B cell (primary cell): ENCODE data around the gene ITFG1. TPM values are rescaled to one million over a fixed set of nuclear protein-coding genes. Genes with fewer than 3 reads are reported as not detected.

Source experiments
- ATAC-seq: fragments of 200-7000 bp; cut with Tn5 transposase; one replicate; pipeline ENCODE4 v1.10.0; 2021; ENCODE audit warnings: low read depth, mild to moderate bottlenecking, moderate number of reproducible peaks, moderate library complexity
- CTCF ChIA-PET: fragments of 350-600 bp; sonication (Branson Sonifier 250); formaldehyde crosslinking; loops from one replicate; lab custom pipeline; 2021; ENCODE audit warnings: antibody characterized with exemption, inconsistent platforms; lab: Charles Lee
- POLR2A ChIA-PET: fragments of 350-600 bp; sonication (Branson Sonifier 250); formaldehyde crosslinking; loops from one replicate; lab custom pipeline; 2021; ENCODE audit warnings: antibody characterized with exemption; lab: Charles Lee
- DNase-seq: peaks from one replicate; pipeline ENCODE4 v3.0.0; 2013
- H2AFZ ChIP-seq: 2 replicates; pipeline ENCODE4 v1.6.1; 2012; ENCODE audit warnings: mild to moderate bottlenecking, low read depth, low read length; ENCODE audit not compliant: insufficient read depth, poor library complexity, severe bottlenecking
- H3K27ac ChIP-seq, 2 donors: 1 replicate in 1 of 2; 2 replicates in 1 of 2; pipeline ENCODE4 v1.5.1; 2012 to 2013; ENCODE audit warnings: low read length in 2 of 2, mild to moderate bottlenecking in 2 of 2, moderate library complexity in 1 of 2
- H3K27me3 ChIP-seq, 4 experiments: fragments of 200-600 bp in 1 of 4; sonication (generic) in 1 of 4; replicated peaks in 1 of 4; 1 replicate in 2 of 4; 2 replicates in 2 of 4; pipeline versions ENCODE4 v1.6.1 to v1.7.0; 2013 to 2016; ENCODE audit warnings: low read length in 3 of 4, mild to moderate bottlenecking in 2 of 4, mixed read lengths in 1 of 4, moderate library complexity in 1 of 4; ENCODE audit not compliant: insufficient read depth in 4 of 4, control insufficient read depth in 3 of 4; ENCODE audit errors: control extremely low read depth in 1 of 4
- H3K36me3 ChIP-seq, 2 experiments: replicated peaks in 1 of 2; 1 replicate in 1 of 2; 2 replicates in 1 of 2; pipeline versions ENCODE4 v1.6.1 to v1.7.1; 2013; ENCODE audit warnings: low read length in 1 of 2; ENCODE audit not compliant: insufficient read depth in 2 of 2, control insufficient read depth in 1 of 2; ENCODE audit errors: control extremely low read depth in 1 of 2, extremely low read depth in 1 of 2
- H3K4me1 ChIP-seq, 2 donors: fragments of 200-600 bp in 1 of 2; sonication (generic) in 1 of 2; 1 replicate in 1 of 2; 2 replicates in 1 of 2; pipeline versions ENCODE4 v1.5.1 to v1.6.1; 2013 to 2017; ENCODE audit warnings: low read length in 2 of 2; ENCODE audit not compliant: control insufficient read depth in 2 of 2, insufficient read depth in 2 of 2
- H3K4me2 ChIP-seq: replicated peaks from 2 replicates; pipeline ENCODE3; 2012; ENCODE audit warnings: mild to moderate bottlenecking, low read depth, low read length; ENCODE audit not compliant: poor library complexity, severe bottlenecking
- H3K4me3 ChIP-seq, 5 experiments: fragments of 200-600 bp in 1 of 5; sonication (generic) in 1 of 5; 1 replicate in 3 of 5; 2 replicates in 2 of 5; pipeline versions ENCODE4 v1.5.1 to v1.7.0; 2011 to 2016; ENCODE audit warnings: low read length in 4 of 5, mild to moderate bottlenecking in 4 of 5, low read depth in 2 of 5, control low read depth in 1 of 5, moderate library complexity in 1 of 5; ENCODE audit not compliant: insufficient read depth in 1 of 5; ENCODE audit errors: control extremely low read depth in 1 of 5, extremely low read depth in 1 of 5
- H3K79me2 ChIP-seq: fragments of 200-600 bp; sonication (generic); one replicate; pipeline ENCODE4 v1.6.0; 2016; ENCODE audit warnings: low read length; ENCODE audit not compliant: control insufficient read depth, insufficient read depth
- H3K9ac ChIP-seq: fragments of 200-600 bp; sonication (generic); 2 replicates; pipeline ENCODE4 v1.6.1; 2017; ENCODE audit warnings: mild to moderate bottlenecking, low read length, moderate library complexity
- H3K9me3 ChIP-seq, 3 donors: one replicate each; pipeline versions ENCODE4 v1.6.1 to v1.7.1; 2013; ENCODE audit warnings: low read length in 2 of 3; ENCODE audit not compliant: control insufficient read depth in 2 of 3, insufficient read depth in 1 of 3; ENCODE audit errors: control extremely low read depth in 1 of 3
- H4K20me1 ChIP-seq: 2 replicates; pipeline ENCODE4 v1.6.0; 2012; ENCODE audit warnings: mild to moderate bottlenecking, low read length; ENCODE audit not compliant: insufficient read depth, control insufficient read depth, poor library complexity, severe bottlenecking
- H3K27ac Mint-ChIP-seq: one replicate; pipeline ENCODE4 v1.8.0; 2021; ENCODE audit warnings: mixed read lengths
- H3K27me3 Mint-ChIP-seq: one replicate; pipeline ENCODE4 v1.8.0; 2021; ENCODE audit warnings: mixed read lengths
- H3K4me1 Mint-ChIP-seq: one replicate; pipeline ENCODE4 v1.8.0; 2021; ENCODE audit warnings: mixed read lengths
- H3K4me3 Mint-ChIP-seq: one replicate; pipeline ENCODE4 v1.8.0; 2021; ENCODE audit warnings: mixed read lengths
- H3K9me3 Mint-ChIP-seq: one replicate; pipeline ENCODE4 v1.8.0; 2022; ENCODE audit warnings: mixed read lengths; ENCODE audit not compliant: insufficient read depth
- CTCF ChIP-seq: fragments of 200-600 bp; IDR thresholded peaks from one replicate; pipeline ENCODE4 v1.8.0; 2022; ENCODE audit warnings: antibody characterized with exemption, mild to moderate bottlenecking
- EZH2 ChIP-seq: IDR thresholded peaks from 2 replicates; pipeline ENCODE4 v1.6.1; 2012; ENCODE audit warnings: borderline replicate concordance, low read depth, mild to moderate bottlenecking, moderate library complexity, low read length; ENCODE audit not compliant: insufficient read depth, poor library complexity, severe bottlenecking
- WGBS: methylation state at CpG from one replicate; pipeline ENCODE4 v1.1.5; 2013; ENCODE audit warnings: missing lambda C conversion rate; ENCODE audit not compliant: insufficient coverage; 5-methylcytosine and 5-hydroxymethylcytosine counted together
- intact Hi-C: fragments of 100-400 bp; cut with micrococcal nuclease; formaldehyde crosslinking; loops from one replicate; pipeline ENCODE4 v1.10.0; 2022
- polyA plus RNA-seq: library from polyadenylated mRNA; depleted of rRNA; stranded (reverse); fragments of >200 nt; gene quantifications from 2 replicates; pipeline ENCODE4 v1.2.3, GENCODE V29; 2012
- total RNA-seq, 2 donors: library from RNA; stranded (reverse); fragments of 120-200 nt in 1 of 2; gene quantifications; 1 replicate in 1 of 2; 2 replicates in 1 of 2; pipeline versions ENCODE4 v1.2.3 to v1.2.4, GENCODE V29; 2013 to 2022

Gene ITFG1
- total and polyA plus RNA-seq, 2 donors (not counting 1 experiment from before 2014, with no cell fraction given): 9.7 to 40.4 TPM

DNA sequence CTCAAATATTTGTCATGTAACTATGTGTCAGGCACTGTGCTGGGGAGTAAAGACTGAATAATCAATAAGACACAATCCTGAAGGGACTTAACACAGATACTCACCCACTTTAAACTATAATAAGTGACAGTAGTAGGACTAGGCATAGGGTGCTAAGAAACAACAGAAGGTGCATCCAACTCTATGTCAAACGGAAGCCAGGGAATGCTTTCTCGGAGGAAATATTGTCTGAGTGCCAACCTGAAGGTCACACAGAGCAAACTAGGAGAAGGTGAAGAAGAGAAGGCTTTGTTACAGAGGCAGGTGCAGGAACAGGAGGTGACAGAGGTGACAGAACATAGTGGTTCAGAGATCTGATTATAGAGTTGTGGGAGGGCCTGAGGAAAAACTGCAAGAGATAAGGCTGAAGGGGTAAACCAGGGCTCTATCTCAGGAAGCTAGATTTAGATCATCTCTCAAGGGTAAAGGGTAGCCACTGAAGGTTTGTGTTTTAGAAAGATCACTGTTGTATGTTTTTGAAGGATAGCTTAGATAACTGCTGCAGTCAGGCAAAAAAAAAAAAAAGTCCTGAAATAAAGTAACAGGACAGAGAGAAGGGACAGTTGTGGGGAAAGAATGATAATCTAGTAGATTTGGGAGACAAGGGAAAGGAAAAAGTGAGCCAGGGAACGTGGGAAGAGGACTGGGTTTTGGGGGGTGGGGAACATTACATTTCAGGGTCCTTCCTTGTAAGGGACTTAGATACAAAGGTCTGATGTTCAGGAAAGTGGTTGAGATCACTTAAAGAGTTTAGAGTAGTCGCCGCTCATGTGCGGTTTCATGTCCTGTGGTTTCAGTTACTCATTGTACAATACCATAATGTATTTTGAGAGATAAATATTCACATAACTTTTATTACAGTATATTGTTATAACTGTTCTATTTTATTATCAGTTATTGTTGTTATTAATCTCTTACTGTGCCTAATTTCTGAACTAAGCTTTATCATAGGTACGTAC, 231.5 kb downstream of the ITFG1 start:
- H3K4me1 Mint-ChIP-seq: no peaks in the 10 kb centered on the region
- H3K4me2 ChIP-seq: no peak overlapping the region
- H3K36me3 ChIP-seq: peaks cover 3 to 9% of the 10 kb centered on the region in 2 experiments
- H3K4me3 Mint-ChIP-seq: no peak overlapping the region
- H3K9me3 ChIP-seq: peaks cover 0 to 2% (median 0%) of the 10 kb centered on the region in 3 donors
- no peak overlapping the region for H3K9ac ChIP-seq
- ATAC-seq (no peak), DNase-seq (no peak)
- H2AFZ ChIP-seq: no peak overlapping the region
- H3K9me3 Mint-ChIP-seq: peaks cover under 1% of the 10 kb centered on the region
- CTCF ChIA-PET: no interaction called here
- POLR2A ChIA-PET: no interaction called here
- H3K27me3 ChIP-seq: no peaks in the 10 kb centered on the region
- intact Hi-C loops: no loop called here
- H3K4me1 ChIP-seq: no peaks in the 10 kb centered on the region
- 94% methylated on average over 4 of the region's 7 CpGs for WGBS
- H3K79me2 ChIP-seq: no peaks in the 10 kb centered on the region
- no peak overlapping the region for H3K4me3 ChIP-seq
- no peaks in the 10 kb centered on the region for H4K20me1 ChIP-seq
- no peaks in the 10 kb centered on the region for H3K27me3 Mint-ChIP-seq
- H3K27ac Mint-ChIP-seq: no peak overlapping the region
- TF ChIP-seq CTCF: no peak
- TF ChIP-seq EZH2: no peak
- H3K27ac ChIP-seq: no peak overlapping the region

GRCh38 chr16:47228241-47228640, 232.6 kb downstream of the ITFG1 start:
- intact Hi-C loops: no loop called here
- 100% methylated on average over 6 of the region's 7 CpGs for WGBS
- no peak overlapping the region for H3K4me3 Mint-ChIP-seq
- Histone ChIP-seq H3K36me3 (peaks cover 5 to 6% of the 10 kb centered on the region in 2 experiments), H3K4me2 (no peak overlapping the region), H3K79me2 (no peaks in the 10 kb centered on the region), H4K20me1 (no peaks in the 10 kb centered on the region), H2AFZ (no peak overlapping the region), H3K9me3 (peaks cover 0 to 4% (median 0%) of the 10 kb centered on the region in 3 donors), H3K4me1 (no peaks in the 10 kb centered on the region), H3K27ac (no peak overlapping the region), H3K4me3 (no peak overlapping the region), H3K9ac (no peak overlapping the region), H3K27me3 (no peaks in the 10 kb centered on the region)
- no peaks in the 10 kb centered on the region for H3K27me3 Mint-ChIP-seq
- peaks cover 3% of the 10 kb centered on the region for H3K9me3 Mint-ChIP-seq
- TF ChIP-seq EZH2 (no peak), CTCF (no peak)
- no peak overlapping the region for H3K27ac Mint-ChIP-seq
- no peaks in the 10 kb centered on the region for H3K4me1 Mint-ChIP-seq
- CTCF ChIA-PET: no interaction called here
- POLR2A ChIA-PET: no interaction called here
- DNase-seq: no peak
- no peak for ATAC-seq
